Loucy (cell line): ENCODE results near the gene ANO8.
"Not testable (repeated sequence)": the region's sequence is repeated elsewhere in the genome, so short reads cannot be mapped to it uniquely, and the experiment has no call there.

Experiments used
- H2AFZ ChIP-seq: fragments of 200-600 bp; sonication (generic); 2 replicates; pipeline ENCODE4 v1.6.0; 2016; ENCODE audit warnings: antibody characterized with exemption, mild to moderate bottlenecking, low read length, moderate library complexity
- H3F3A ChIP-seq: fragments of 200-600 bp; 2 replicates; pipeline ENCODE4 v1.6.0; 2016; ENCODE audit warnings: antibody characterized with exemption, low read depth, mild to moderate bottlenecking
- H3K27me3 ChIP-seq: fragments of 200-600 bp; sonication (generic); 2 replicates; pipeline ENCODE4 v1.6.1; 2014; ENCODE audit warnings: low read length, mild to moderate bottlenecking; ENCODE audit not compliant: insufficient read depth, poor library complexity, severe bottlenecking
- H3K36me3 ChIP-seq: fragments of 200-600 bp; sonication (generic); 2 replicates; pipeline ENCODE4 v1.6.1; 2016; ENCODE audit warnings: low read length; ENCODE audit not compliant: insufficient read depth
- H3K4me1 ChIP-seq: fragments of 200-600 bp; sonication (generic); 2 replicates; pipeline ENCODE4 v1.5.1; 2014; ENCODE audit warnings: low read length, mild to moderate bottlenecking; ENCODE audit not compliant: insufficient read depth, poor library complexity, severe bottlenecking
- H3K4me2 ChIP-seq: fragments of 200-600 bp; sonication (generic); 2 replicates; pipeline ENCODE4 v1.6.0; 2014; ENCODE audit warnings: antibody characterized with exemption, low read length, low read depth, mild to moderate bottlenecking; ENCODE audit not compliant: poor library complexity, severe bottlenecking
- H3K4me3 ChIP-seq: fragments of 200-600 bp; sonication (generic); 2 replicates; pipeline ENCODE4 v1.5.1; 2014; ENCODE audit warnings: low read length, mild to moderate bottlenecking, mixed read lengths; ENCODE audit not compliant: poor library complexity, severe bottlenecking
- H3K79me2 ChIP-seq: fragments of 200-600 bp; sonication (generic); 2 replicates; pipeline ENCODE4 v1.6.1; 2014; ENCODE audit warnings: low read length; ENCODE audit not compliant: insufficient read depth
- H3K9ac ChIP-seq: fragments of 200-600 bp; sonication (generic); 2 replicates; pipeline ENCODE4 v1.6.0; 2014; ENCODE audit warnings: mild to moderate bottlenecking, low read depth, low read length, moderate library complexity; ENCODE audit not compliant: poor library complexity, severe bottlenecking
- H3K9me2 ChIP-seq: fragments of 200-600 bp; sonication (generic); replicated peaks from 2 replicates; pipeline ENCODE4 v1.6.1; 2016; ENCODE audit warnings: low read depth, low read length, mixed read lengths
- H3K9me3 ChIP-seq: fragments of 200-600 bp; sonication (generic); 2 replicates; pipeline ENCODE4 v1.6.1; 2014; ENCODE audit warnings: mild to moderate bottlenecking, antibody characterized with exemption, low read length, low read depth; ENCODE audit not compliant: insufficient read depth
- H4K20me1 ChIP-seq: fragments of 200-600 bp; sonication (generic); 2 replicates; pipeline ENCODE4 v1.6.0; 2014; ENCODE audit warnings: antibody characterized with exemption, low read length, mild to moderate bottlenecking; ENCODE audit not compliant: insufficient read depth, poor library complexity, severe bottlenecking
- CTCF ChIP-seq: fragments of 200-600 bp; sonication (generic); conservative IDR thresholded peaks from 2 replicates; pipeline ENCODE4 v1.5.1; 2014; ENCODE audit warnings: mild to moderate bottlenecking, antibody characterized with exemption, low read length
- EZH2phosphoT487 ChIP-seq: fragments of 200-600 bp; IDR thresholded peaks from 2 replicates; pipeline ENCODE4 v1.6.1; 2018; ENCODE audit warnings: antibody characterized with exemption, mild to moderate bottlenecking, moderate library complexity, borderline replicate concordance

The ANO8 gene

GRCh38 chr19:17296273-17296672 is 38.4 kb downstream of the ANO8 start:
- Histone ChIP-seq H3K9me2 (no peaks in the 10 kb centered on the region), H3K27me3 (no peaks in the 10 kb centered on the region), H3K4me3 (no peak overlapping the region), H3K36me3 (no peaks in the 10 kb centered on the region), H3F3A (no peaks in the 10 kb centered on the region), H3K4me1 (no peaks in the 10 kb centered on the region), H4K20me1 (no peaks in the 10 kb centered on the region), H2AFZ (no peak overlapping the region), H3K9ac (no peak overlapping the region), H3K4me2 (no peak overlapping the region), H3K79me2 (peaks cover 6% of the 10 kb centered on the region; the same call in 1 of the 2 replicates), H3K9me3 (0 out of 2 replicates have a peak, but pooled peaks cover 2% of the 10 kb centered on the region)
- TF ChIP-seq CTCF (no peak), EZH2phosphoT487 (no peak)

- not testable (repeated sequence) for H3K4me3 ChIP-seq, H3K36me3 ChIP-seq, H3K9me3 ChIP-seq, H3F3A ChIP-seq, H3K4me2 ChIP-seq, H3K9me2 ChIP-seq, H3K9ac ChIP-seq, H3K4me1 ChIP-seq, H2AFZ ChIP-seq, H3K27me3 ChIP-seq, H4K20me1 ChIP-seq, H3K79me2 ChIP-seq
Observed at GRCh38 chr19:17295551-17295950, 39.1 kb downstream of the ANO8 start.

- Histone ChIP-seq H3K9ac (no peak overlapping the region), H3K4me2 (no peak overlapping the region), H3K79me2 (no peaks in the 10 kb centered on the region), H3K36me3 (no peaks in the 10 kb centered on the region), H4K20me1 (no peaks in the 10 kb centered on the region), H3F3A (no peaks in the 10 kb centered on the region), H3K9me3 (0 out of 2 replicates have a peak, but pooled peaks cover 2% of the 10 kb centered on the region), H3K9me2 (no peaks in the 10 kb centered on the region), H3K4me3 (no peak overlapping the region), H2AFZ (no peak overlapping the region), H3K4me1 (no peaks in the 10 kb centered on the region), H3K27me3 (no peaks in the 10 kb centered on the region)
- TF ChIP-seq EZH2phosphoT487 (no peak), CTCF (no peak)
Observed at GRCh38 chr19:17294051-17294891, 40.4 kb downstream of the ANO8 start.

GRCh38 chr19:17293605-17294004 is 41.0 kb downstream of the ANO8 start:
- Histone ChIP-seq H3K9me2 (no peaks in the 10 kb centered on the region), H3K4me2 (no peak overlapping the region), H3K79me2 (no peaks in the 10 kb centered on the region), H3F3A (no peaks in the 10 kb centered on the region), H3K4me3 (no peak overlapping the region), H3K36me3 (no peaks in the 10 kb centered on the region), H3K4me1 (no peaks in the 10 kb centered on the region), H2AFZ (no peak overlapping the region), H4K20me1 (no peaks in the 10 kb centered on the region), H3K9ac (no peak overlapping the region), H3K27me3 (no peaks in the 10 kb centered on the region), H3K9me3 (0 out of 2 replicates have a peak, but pooled peaks cover 2% of the 10 kb centered on the region)
- no peak for TF ChIP-seq EZH2phosphoT487
- TF ChIP-seq CTCF: no peak
